ENCODE measurements around the gene RIT1.

Gene RIT1, protein sequence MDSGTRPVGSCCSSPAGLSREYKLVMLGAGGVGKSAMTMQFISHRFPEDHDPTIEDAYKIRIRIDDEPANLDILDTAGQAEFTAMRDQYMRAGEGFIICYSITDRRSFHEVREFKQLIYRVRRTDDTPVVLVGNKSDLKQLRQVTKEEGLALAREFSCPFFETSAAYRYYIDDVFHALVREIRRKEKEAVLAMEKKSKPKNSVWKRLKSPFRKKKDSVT

GRCh38 chr1:155911156-155912055 is at the start of gene RIT1:
Gene RIT1 (minus strand): TSS chr1:155911349. CDS start chr1:155910761, 588 bp downstream.
- peak; percentile 70 to 71 for DNase-seq (ENCODE audit: extremely low read depth in 1 of 2, low read depth in 1 of 2)

GRCh38 chr1:155960081-155960745 is 49.1 kb upstream of the RIT1 start:
- no peak for DNase-seq (ENCODE audit: extremely low read depth in 1 of 2, low read depth in 1 of 2)

DNA sequence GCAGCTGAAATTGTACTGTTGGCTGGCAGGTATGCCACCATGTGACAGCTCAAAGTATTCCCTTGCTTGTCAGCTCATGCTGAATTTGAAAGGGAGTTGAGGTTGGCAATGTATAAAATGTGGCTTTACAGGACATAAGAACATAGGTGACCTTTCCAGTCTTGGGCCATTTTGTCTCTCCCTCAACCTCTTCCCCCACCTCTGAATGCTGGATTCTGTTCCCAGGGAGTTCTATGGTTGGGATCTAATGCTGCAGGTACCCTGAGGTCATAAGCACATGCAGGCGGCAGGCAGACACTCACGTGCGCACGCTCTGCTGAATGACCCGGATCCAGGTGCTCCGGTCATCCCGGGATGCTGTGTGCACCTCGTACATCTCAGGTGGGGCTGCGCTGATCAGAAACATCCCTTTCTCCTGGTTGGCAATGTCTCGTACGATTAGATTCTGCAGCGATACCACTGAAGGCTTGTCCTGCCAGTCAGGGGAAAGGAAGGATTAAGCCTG is 46.3 kb upstream of the RIT1 start:
- DNase-seq (ENCODE audit: extremely low read depth in 1 of 2, low read depth in 1 of 2): no peak

DNA sequence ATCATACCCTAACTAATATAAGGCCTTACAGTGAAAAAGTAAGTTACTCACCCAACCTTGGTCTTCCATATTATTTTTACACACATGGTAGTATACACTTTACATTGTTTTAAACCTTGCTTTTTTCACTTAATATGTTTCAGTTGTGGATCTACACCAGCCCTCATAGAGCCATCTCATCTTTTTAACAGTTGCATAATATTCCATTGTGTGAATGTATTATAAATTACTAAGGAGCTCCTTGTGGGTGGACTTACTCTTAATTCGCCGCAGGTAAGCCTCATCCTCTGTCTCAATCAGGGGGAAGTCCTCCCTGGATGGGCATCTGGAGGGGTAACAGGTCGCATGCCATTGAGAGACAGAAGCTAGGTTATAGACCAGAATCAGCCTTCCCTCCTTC is 43.5 kb upstream of the RIT1 start:
- DNase-seq (ENCODE audit: extremely low read depth in 1 of 2, low read depth in 1 of 2): no peak

DNA sequence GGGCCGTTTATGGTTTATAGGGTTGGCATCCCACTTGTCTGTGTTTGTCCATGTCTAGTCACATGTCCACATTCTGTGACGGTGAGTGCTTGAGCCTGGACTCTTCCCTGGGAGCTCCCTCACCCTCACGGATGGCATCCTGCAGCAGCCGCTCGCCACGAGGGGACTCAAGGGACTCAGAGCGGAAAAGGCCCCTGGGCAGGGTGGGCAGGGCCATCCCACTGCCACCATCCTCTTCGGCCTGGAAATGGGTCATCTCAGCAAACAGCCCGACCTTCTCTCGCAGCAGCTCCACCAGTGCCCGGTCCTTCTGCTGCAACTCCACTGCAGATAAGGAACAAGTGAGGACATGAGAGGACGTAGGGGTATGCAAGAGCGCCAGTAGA is 41.3 kb upstream of the RIT1 start:
- no peak for DNase-seq (ENCODE audit: extremely low read depth in 1 of 2, low read depth in 1 of 2)

- no peak for DNase-seq (ENCODE audit: extremely low read depth in 1 of 2, low read depth in 1 of 2)
Observed at GRCh38 chr1:155951753-155952504, 40.8 kb upstream of the RIT1 start.

- DNase-seq (ENCODE audit: extremely low read depth in 1 of 2, low read depth in 1 of 2): no peak
Observed at GRCh38 chr1:155950829-155951228, 39.7 kb upstream of the RIT1 start.

- no peak for DNase-seq (ENCODE audit: extremely low read depth in 1 of 2, low read depth in 1 of 2)
Observed at GRCh38 chr1:155947741-155948140, 36.6 kb upstream of the RIT1 start.

DNA sequence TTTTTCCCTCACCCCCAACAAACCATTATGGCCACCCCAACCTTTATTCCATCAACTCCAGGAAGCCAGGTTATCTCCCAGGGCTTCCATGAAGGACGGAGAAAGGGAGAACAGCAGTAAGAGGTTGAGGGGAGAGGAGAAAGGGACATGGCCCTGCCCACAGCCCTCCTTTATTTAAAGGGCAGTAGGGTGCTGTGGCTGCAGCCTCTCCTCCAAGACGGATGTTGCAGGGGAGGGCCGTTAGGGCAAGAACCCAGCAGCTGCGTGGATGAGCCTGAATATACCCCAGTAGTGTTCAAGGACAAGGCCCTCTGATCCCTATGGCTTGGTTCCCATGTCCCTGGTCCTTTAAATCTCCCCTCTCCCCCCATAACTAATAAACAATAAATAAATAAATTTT is 36.1 kb upstream of the RIT1 start:
- no peak for DNase-seq (ENCODE audit: extremely low read depth in 1 of 2, low read depth in 1 of 2)

DNA sequence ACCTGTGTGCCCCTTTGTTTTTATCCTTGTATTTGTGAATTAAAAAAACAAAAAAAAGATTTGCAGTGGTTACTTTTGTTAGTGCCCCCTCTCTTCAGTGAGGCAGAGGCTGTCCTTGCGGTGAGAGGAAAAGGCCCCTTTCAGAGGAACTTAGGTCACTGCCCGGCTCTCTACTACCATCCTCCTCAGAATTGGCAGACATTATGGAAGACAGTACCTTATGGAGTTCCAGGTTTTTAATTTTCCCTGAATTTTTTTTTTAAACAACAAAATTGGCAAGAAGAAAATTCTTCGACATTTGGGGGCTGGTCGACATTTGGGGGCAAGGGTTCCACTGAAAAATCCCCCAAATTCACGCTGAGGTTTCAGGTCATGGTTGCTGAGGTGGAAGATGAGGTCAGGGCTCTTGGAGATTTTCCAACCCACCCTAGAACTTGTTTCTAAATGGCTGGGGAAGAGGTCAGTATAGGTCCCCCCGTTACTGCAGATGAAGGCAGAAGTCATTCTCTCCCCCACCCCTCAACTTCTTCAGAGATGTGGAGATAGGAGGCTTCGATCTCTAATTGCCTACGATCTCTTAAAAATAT is 35.6 kb upstream of the RIT1 start:
- DNase-seq (ENCODE audit: extremely low read depth in 1 of 2, low read depth in 1 of 2): no peak

DNA sequence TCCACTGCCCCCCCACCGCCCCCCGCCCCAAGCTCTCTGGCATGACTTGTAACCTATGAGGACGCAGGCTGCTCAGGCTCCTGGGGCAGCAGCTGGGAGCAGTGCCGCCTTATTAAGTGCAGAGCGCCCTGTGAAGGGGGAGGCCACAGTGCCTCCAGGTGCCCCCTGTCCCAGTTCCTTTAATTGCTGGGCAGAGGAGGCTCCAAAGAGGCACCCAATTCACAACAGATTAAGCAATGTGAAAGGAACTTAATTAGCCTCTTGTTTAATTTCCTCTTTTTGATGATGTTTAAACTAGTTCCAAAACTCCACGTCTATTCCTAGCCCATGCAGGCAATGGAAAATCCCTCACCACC is 33.3 kb upstream of the RIT1 start:
- DNase-seq (ENCODE audit: extremely low read depth in 1 of 2, low read depth in 1 of 2): no peak

GRCh38 chr1:155942578-155943141 is 31.5 kb upstream of the RIT1 start:
- no peak for DNase-seq (ENCODE audit: extremely low read depth in 1 of 2, low read depth in 1 of 2)

DNA sequence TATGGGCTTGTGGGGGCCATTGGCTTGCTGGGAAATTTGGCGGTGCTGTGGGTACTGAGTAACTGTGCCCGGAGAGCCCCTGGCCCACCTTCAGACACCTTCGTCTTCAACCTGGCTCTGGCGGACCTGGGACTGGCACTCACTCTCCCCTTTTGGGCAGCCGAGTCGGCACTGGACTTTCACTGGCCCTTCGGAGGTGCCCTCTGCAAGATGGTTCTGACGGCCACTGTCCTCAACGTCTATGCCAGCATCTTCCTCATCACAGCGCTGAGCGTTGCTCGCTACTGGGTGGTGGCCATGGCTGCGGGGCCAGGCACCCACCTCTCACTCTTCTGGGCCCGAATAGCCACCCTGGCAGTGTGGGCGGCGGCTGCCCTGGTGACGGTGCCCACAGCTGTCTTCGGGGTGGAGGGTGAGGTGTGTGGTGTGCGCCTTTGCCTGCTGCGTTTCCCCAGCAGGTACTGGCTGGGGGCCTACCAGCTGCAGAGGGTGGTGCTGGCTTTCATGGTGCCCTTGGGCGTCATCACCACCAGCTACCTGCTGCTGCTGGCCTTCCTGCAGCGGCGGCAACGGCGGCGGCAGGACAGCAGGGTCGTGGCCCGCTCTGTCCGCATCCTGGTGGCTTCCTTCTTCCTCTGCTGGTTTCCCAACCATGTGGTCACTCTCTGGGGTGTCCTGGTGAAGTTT is 30.8 kb upstream of the RIT1 start:
- DNase-seq (ENCODE audit: extremely low read depth in 1 of 2, low read depth in 1 of 2): no peak

DNA sequence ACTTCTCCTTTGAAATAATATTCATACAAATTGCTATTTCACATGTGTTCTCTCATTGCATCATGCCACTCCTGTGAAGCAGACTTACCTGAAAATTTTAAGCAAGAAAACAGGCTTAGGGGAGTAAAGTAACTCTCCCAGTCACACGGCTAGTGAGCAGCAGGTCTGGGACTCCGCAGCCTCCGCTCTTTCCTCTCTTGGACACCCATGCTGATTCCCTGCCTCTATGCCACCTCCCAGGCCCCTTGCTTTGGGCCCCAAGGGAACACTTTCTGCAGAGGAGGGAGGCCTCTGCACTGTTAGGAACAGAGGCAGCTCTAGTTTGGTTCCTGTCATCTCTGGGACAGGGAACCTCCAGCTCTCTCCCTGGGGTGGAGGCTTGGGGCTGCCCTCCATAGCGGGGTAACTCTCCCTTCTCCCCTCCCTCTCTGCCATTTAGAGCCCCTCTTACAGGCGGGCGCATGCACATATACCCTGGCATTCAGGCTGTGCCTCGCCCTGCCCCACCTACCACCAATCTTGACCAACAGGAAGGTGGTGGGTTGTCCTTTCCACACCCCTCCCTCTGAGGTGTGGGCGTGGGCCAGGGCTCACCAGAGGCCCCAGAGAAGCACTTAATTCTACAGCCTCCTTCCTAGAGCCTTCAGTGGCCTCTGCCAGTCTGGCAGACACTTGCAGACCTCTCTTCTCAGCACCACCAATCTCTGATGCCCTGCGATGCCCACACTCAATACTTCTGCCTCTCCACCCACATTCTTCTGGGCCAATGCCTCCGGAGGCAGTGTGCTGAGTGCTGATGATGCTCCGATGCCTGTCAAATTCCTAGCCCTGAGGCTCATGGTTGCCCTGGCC is 30.1 kb upstream of the RIT1 start, which contains the start of gene RXFP4:
TSS of gene RXFP4 (plus strand) at position 646 of the 852 bp plus-strand sequence. CDS start at position 718, 72 bp downstream.
- no peak for DNase-seq (ENCODE audit: extremely low read depth in 1 of 2, low read depth in 1 of 2)

- no peak for DNase-seq (ENCODE audit: extremely low read depth in 1 of 2, low read depth in 1 of 2)
Observed at GRCh38 chr1:155940482-155940992, 29.4 kb upstream of the RIT1 start.

- DNase-seq (ENCODE audit: extremely low read depth in 1 of 2, low read depth in 1 of 2): no peak
Observed at GRCh38 chr1:155938220-155938627, 27.1 kb upstream of the RIT1 start.

- no peak for DNase-seq (ENCODE audit: extremely low read depth in 1 of 2, low read depth in 1 of 2)
Observed at GRCh38 chr1:155934936-155935590, 23.9 kb upstream of the RIT1 start.

Data from stimulated activated CD8-positive, alpha-beta memory T cell treated with anti-CD3 and anti-CD28 coated beads, Interleukin-7, amount 100 ng/mL, for 48 hours (primary cell).